IPS-18c (cell line): ENCODE data around the gene HSPA12B.
"Not testable (repeated sequence)": the region's sequence is repeated elsewhere in the genome, so short reads cannot be mapped to it uniquely, and the experiment has no call there.

ENCODE experiments used
- H3K4me3 ChIP-seq: 2 replicates; pipeline ENCODE4 v1.7.0; 2013; ENCODE audit warnings: low read depth, mild to moderate bottlenecking, low read length, moderate library complexity; ENCODE audit not compliant: insufficient read depth
- H3K9me3 ChIP-seq: one replicate; pipeline ENCODE4 v1.6.1; 2013; ENCODE audit warnings: mild to moderate bottlenecking, low read length, moderate library complexity; ENCODE audit not compliant: control insufficient read depth, insufficient read depth

HSPA12B gene

GRCh38 chr20:3786126-3786484, 53.6 kb downstream of the HSPA12B start:
- peak overlapping the region; percentile 62 for H3K4me3 ChIP-seq
- H3K9me3 ChIP-seq: no peaks in the 10 kb centered on the region

GRCh38 chr20:3786665-3787323, 54.3 kb downstream of the HSPA12B start, which contains the start of gene CENPB:
Gene CENPB (minus strand): TSS chr20:3786740. CDS start chr20:3786483, 257 bp downstream.
- no peaks in the 10 kb centered on the region for H3K9me3 ChIP-seq

GRCh38 chr20:3787324-3788014, 55.0 kb downstream of the HSPA12B start:
- Histone ChIP-seq H3K9me3 (no peaks in the 10 kb centered on the region), H3K4me3 (no peak overlapping the region)

More at GRCh38 chr20:3786665-3787323, 54.3 kb downstream of the HSPA12B start, which contains the start of gene CENPB:
- H3K4me3 ChIP-seq: peak within 1 kb of the TSS; percentile 62

GRCh38 chr20:3788685-3789155, 56.2 kb downstream of the HSPA12B start:
- no peak overlapping the region for H3K4me3 ChIP-seq
- no peaks in the 10 kb centered on the region for H3K9me3 ChIP-seq

GRCh38 chr20:3789201-3789600, 56.7 kb downstream of the HSPA12B start:
- not testable (repeated sequence) for H3K4me3 ChIP-seq, H3K9me3 ChIP-seq

- not testable (repeated sequence) for H3K4me3 ChIP-seq, H3K9me3 ChIP-seq
Observed at GRCh38 chr20:3794168-3794567, 61.7 kb downstream of the HSPA12B start.

GRCh38 chr20:3794701-3795420, 62.4 kb downstream of the HSPA12B start:
- H3K4me3 ChIP-seq: no peak overlapping the region
- H3K9me3 ChIP-seq: no peaks in the 10 kb centered on the region

- Histone ChIP-seq H3K9me3 (no peaks in the 10 kb centered on the region), H3K4me3 (peak within 1 kb of the TSS; percentile 90)
Observed at GRCh38 chr20:3795511-3796468, 63.3 kb downstream of the HSPA12B start, which contains the start of gene CDC25B. Gene CDC25B (plus strand): TSS chr20:3796310. CDS start chr20:3796532, 222 bp downstream.

- peak overlapping the region; percentile 73 for H3K4me3 ChIP-seq
- H3K9me3 ChIP-seq: no peaks in the 10 kb centered on the region
Observed at GRCh38 chr20:3796477-3797225, 64.2 kb downstream of the HSPA12B start.

GRCh38 chr20:3797226-3797545, 64.7 kb downstream of the HSPA12B start:
- Histone ChIP-seq H3K4me3 (peak overlapping the region; percentile 73; the same call in 1 of the 2 replicates), H3K9me3 (no peaks in the 10 kb centered on the region)

GRCh38 chr20:3797592-3798372, 65.3 kb downstream of the HSPA12B start:
- H3K9me3 ChIP-seq: no peaks in the 10 kb centered on the region
- H3K4me3 ChIP-seq: no peak overlapping the region

- no peak overlapping the region for H3K4me3 ChIP-seq
- no peaks in the 10 kb centered on the region for H3K9me3 ChIP-seq
Observed at GRCh38 chr20:3798373-3798768, 65.9 kb downstream of the HSPA12B start.

GRCh38 chr20:3798908-3799248, 66.4 kb downstream of the HSPA12B start:
- no peak overlapping the region for H3K4me3 ChIP-seq
- H3K9me3 ChIP-seq: no peaks in the 10 kb centered on the region

GRCh38 chr20:3800256-3800877, 67.9 kb downstream of the HSPA12B start:
- Histone ChIP-seq H3K4me3 (peak overlapping the region; percentile 40), H3K9me3 (no peaks in the 10 kb centered on the region)

GRCh38 chr20:3800878-3801260, 68.4 kb downstream of the HSPA12B start:
- Histone ChIP-seq H3K4me3 (no peak overlapping the region), H3K9me3 (no peaks in the 10 kb centered on the region)
